ENCODE results near the gene MAB21L4.

Gene MAB21L4

GRCh38 chr2:240911641-240912265 is 15.8 kb upstream of the MAB21L4 start:
- no peak for DNase-seq

- DNase-seq = no peak
Observed at GRCh38 chr2:240909216-240909974, 13.4 kb upstream of the MAB21L4 start.

- DNase-seq = no peak
Observed at GRCh38 chr2:240906911-240907590, 11.1 kb upstream of the MAB21L4 start.

- DNase-seq = no peak
Observed at GRCh38 chr2:240906141-240906910, 10.4 kb upstream of the MAB21L4 start, which contains the start of gene CROCC2. Gene CROCC2, plus strand, starts transcription at chr2:240906336. Its CDS starts 178 bp downstream, at chr2:240906514.

- DNase-seq = no peak
Observed at GRCh38 chr2:240905176-240905781, 9.3 kb upstream of the MAB21L4 start.

- no peak for DNase-seq
Observed at GRCh38 chr2:240904216-240905175, 8.5 kb upstream of the MAB21L4 start.

GRCh38 chr2:240903191-240904060 is 7.5 kb upstream of the MAB21L4 start:
- no peak for DNase-seq

GRCh38 chr2:240902615-240903041 is 6.7 kb upstream of the MAB21L4 start:
- DNase-seq = no peak

- DNase-seq = no peak
Observed at GRCh38 chr2:240901986-240902614, 6.1 kb upstream of the MAB21L4 start.

GRCh38 chr2:240900141-240900860 is 4.3 kb upstream of the MAB21L4 start:
- no peak for DNase-seq

- DNase-seq = no peak
Observed at GRCh38 chr2:240899468-240899865, 3.5 kb upstream of the MAB21L4 start.

GRCh38 chr2:240898731-240899467 is 2.9 kb upstream of the MAB21L4 start:
- DNase-seq = no peak

GRCh38 chr2:240898108-240898730 is 2.3 kb upstream of the MAB21L4 start:
- no peak for DNase-seq

- DNase-seq = no peak
Observed at GRCh38 chr2:240896871-240897692, 1.1 kb upstream of the MAB21L4 start.

GRCh38 chr2:240896394-240896793 is 438 bp upstream of the MAB21L4 start:
- no peak for DNase-seq

- DNase-seq = no peak
Observed at GRCh38 chr2:240894836-240895558, 959 bp downstream of the MAB21L4 start.
